GM18511 (cell line): ENCODE results near the gene TSHZ2.
"Not testable (repeated sequence)": the region's sequence is repeated elsewhere in the genome, so short reads cannot be mapped to it uniquely, and the experiment has no call there.

Experiments
- ATAC-seq: cut with Tn5 transposase; IDR thresholded peaks from one replicate; pipeline ENCODE4 v1.9.1; 2021; ENCODE audit warnings: mild to moderate bottlenecking, moderate library complexity; ENCODE audit not compliant: unreplicated experiment

Gene TSHZ2

DNA sequence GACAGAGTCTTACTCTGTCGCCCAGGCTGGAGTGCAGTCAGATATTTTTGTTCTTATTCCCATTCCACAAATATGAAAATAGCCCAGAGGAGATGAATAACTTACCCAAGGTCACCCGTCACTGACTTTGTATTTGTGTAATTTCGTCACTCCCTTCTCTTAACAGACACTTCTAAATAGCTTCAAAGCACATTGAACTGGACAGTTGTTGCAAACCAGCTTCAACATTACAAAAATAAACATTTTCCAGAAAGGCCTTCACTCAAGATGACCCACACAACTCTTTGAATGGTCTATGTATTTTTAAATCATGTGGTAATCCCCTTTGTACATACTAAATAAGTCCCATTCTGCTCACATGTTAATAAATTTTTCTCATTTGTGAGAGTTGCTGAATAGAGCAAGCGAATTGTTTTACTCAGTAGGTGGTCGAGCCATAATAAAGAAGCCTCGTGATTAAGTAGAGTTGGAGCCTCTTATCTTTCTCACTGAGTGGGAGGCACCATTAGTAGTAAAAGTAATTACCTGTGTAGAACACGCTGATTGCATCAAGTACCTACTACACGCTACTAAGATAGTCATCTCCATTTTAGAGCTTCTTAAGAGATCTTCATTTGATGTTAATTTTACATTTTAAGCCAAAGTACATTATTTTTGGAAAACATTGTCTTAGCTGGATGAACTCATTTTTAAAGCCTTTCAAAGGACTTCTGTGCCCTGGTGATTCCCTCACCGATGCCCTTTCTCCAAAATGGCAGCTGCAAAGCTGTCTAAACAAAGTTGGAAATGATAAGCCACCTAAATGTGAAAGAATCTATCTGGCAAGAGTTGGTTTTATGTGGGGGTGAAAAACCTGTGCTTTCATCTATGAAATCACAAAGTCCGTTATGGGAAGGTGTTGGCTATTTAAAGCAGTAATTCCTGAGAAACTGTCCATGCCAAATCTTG lies 110.0 kb downstream of the TSHZ2 start:
- ATAC-seq, result no peak

DNA sequence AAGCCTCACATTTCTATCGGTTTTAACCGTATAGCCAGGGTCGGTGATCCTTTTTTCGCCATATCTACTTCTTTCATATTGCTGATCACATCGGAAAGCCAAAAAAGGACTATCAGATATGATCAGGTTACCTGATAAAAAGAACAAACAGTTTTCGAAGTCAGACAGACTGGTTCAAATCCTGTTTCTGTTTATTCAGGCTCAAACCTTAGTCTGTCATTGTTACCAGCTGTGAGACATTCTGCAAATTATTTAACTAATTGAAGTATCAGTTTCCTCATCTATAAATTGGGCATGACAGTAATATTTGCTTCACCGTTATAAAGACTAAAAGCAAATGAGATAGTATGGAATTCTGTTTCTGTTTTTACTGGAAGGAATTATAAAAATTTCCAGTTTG lies 111.3 kb downstream of the TSHZ2 start:
- no peak for ATAC-seq

DNA sequence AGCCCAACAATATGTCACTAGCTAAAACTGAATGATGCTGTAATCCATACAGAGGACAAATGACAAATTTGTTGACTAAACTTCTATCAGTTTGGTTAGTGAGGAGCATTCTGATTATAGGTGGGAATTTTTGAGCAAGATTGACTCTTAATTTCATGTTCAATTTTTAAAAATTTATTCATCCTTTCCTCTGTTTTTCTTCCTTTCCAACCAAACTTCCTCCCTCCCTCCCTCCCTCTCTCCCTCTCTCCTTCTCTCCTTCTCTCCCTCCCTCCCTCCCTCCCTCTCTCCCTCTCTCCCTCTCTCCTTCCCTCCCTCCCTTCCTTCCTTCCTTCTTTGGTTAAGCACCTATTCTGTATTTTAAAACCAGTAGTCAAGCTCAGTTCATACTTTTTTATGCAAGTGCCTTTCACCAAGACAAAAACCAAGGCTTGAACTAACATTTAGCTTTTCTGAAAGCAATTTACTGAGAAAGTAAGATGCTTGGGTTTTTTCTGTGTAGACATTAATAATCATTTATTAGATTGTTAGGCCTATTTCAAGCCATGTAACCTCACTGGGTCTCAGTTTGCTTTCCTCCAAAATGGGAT lies 112.3 kb downstream of the TSHZ2 start:
- ATAC-seq, result no peak

DNA sequence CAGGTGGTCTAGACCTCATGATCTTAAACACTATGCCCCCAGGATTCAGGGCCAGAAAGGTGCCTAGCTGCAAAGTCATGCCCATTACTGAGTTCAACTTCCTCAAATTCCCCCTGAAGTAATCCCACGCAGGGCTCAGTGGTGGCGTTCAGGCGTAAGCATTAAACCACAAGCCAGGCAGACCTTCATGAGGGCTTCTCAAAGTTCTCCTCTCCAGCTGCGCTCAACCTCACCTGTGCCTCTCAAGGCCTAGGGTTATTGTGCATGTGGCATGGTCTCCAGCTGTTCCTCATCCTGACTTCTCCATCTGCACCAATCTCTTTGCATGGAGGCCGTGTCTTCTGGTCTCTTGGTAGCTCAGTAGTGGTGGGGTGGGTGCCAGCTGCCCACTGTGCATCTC lies 113.6 kb downstream of the TSHZ2 start:
- ATAC-seq, result no peak

DNA sequence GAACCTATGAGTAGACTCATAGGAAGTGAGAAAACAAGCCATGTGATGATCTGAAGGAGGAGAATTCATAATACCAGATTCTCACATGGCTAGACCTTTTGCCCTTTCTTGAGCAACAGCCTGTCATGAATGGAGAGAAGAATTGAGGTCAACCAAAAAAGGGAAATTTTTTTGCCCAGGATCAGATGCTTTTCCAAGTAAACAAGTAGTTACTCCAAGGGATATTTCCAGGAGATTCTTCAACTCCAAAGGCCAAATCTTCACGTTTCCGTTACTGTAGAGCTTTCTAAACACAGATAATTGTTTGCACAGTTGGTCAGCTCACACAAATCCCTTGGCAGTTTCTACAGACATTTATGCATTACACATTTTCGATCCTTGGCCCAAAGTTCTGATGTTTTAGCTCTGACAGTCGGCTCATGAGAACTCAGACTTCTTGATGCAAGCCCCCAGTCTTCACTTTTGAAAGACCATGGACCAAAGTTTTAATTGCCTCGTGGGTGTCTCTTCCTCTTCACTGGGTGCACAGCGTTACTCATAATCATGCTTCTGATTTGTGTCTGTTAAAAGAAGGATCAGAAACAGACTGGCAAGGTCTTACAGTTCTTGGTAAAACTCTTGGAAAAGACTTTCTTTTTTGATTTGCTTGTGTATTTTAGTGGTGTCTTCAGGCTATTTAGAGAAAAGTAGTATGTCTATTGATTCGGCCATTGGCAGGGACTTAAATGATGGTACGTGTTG lies 115.0 kb downstream of the TSHZ2 start:
- no peak for ATAC-seq

DNA sequence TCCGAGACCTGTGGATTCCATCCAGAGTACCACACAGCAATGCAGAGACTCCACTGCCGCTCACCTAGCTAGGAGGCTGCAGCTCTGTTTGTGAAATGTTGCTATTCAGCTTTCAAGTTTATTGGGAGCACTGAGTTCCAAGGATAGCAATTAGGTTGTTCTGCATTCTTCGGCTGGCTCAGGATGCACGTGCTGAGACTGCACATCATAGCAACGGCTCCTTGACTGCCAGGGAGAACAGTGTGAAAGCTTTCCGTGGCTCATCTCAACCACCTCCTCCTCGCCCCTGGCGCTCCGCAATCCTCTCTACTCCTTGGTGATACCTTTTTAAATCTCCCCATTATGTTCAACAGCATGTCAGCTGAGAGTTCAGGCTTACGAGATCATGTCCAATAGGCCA lies 116.6 kb downstream of the TSHZ2 start:
- no peak for ATAC-seq

DNA sequence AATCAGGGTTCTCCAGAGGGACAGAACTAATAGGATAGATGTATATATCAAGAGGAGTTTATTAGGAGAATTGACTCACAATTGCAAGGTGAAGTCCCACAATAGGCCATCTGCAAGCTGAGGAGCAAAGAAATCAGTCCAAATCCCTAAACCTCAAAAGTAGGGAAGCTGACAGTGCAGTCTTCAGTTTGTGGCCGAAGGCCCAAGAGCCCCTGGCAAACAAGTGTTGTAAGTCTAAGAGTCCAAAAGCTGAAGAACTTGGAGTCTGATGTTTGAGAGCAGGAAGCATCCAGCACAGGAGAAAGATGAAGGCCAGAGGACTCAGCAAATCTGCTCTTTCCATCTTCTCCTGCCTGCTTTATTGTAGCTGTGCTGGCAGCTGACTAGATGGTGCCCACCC lies 117.7 kb downstream of the TSHZ2 start:
- not testable (repeated sequence) for ATAC-seq

DNA sequence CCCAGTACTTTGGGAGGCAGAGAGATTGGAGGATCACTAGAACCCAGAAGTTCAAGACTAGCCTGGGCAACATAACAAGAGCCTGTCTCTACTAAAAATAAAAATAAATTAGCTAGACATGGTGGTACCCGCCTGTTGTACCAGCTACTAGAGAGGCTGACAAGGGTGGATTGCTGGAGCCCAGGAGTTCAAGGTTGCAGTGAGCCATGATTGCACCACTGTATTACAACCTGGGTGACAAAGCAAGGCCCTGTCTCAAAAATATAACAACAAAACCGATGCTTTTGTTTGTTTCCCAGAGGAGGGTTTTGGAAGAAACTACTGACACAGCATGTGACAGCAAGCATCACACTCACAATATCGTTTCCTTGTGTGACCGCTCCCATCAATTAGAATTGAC lies 119.6 kb downstream of the TSHZ2 start:
- ATAC-seq, result no peak

DNA sequence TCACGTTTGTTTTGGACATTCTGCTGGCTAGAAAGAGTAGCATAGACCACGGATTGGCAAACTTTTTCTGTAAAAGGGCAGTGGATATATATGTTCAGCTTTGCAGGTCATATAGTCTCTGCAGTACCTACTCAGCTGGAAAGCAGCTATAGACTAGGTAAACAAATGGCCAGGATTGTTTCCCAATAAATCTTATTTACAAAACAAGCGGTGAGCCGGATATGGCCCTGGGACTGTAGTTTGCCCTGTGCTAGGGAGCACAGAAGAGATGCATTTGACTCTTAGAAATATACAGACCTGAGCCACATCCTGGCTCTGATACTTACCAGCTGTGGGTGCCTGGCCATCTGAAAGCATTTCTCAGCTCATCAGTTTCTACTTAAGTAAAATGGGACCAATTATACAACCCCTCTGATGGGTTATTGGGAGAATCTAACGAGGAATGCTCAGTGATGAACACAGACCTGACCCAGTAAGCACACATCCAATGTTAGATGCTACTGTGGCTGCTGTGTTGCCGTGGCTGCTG lies 120.7 kb downstream of the TSHZ2 start:
- no peak for ATAC-seq

DNA sequence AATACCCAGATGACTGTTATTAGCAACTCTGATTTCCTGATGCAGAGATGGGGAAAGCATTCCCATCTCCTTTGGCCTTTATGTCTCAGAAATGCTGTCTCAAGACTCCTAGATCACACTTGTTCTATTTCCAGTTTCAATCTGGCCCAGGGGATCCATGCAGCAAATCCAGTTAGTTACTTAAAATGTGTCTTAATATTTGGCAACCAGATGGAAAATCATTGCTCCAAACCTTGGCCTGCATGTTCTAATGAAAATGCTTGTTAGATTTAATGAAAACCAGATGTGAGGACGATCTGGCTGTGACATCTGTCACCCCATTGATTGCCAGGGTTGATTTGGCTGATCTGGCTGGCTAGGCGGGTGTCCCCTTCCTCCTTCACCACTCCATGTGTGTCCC lies 125.2 kb downstream of the TSHZ2 start:
- ATAC-seq, result no peak

DNA sequence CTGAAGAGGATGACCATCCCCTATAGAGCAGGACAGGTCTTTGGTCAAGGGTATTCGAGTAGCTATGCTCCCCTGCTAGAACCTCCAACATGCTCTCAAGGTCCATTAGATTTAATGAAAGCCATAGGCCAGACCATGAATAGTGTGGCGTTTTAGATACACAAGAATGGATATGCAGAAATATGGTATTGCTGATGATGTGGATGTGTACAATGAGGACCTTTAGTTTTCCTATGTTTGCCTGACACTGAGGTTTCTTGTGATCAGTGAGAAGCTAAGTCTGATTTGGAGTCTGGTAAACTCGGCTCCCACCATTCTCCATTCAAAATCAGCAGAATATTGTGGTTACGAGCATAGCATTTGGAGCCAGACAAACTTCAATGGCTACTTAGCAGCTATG lies 125.6 kb downstream of the TSHZ2 start:
- ATAC-seq, result no peak

DNA sequence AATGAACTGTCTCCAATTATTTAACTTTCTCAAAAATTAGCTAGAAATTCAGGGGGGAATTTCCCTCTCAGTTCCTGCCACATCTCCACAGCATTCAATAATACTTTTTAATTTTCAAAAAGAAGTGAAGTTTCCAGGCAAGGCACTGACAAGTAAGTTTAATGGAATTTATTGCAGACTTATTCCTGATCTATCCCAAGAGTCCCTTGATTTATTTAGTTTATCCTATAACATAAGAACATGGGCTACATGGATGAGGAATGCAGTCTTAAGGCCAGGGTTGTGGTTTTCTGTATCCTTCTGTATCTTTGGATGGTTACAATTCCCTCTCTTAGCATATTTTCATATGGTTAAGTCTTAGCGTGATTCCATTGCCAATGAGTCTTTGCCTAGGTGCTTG lies 126.5 kb downstream of the TSHZ2 start:
- ATAC-seq, result no peak

DNA sequence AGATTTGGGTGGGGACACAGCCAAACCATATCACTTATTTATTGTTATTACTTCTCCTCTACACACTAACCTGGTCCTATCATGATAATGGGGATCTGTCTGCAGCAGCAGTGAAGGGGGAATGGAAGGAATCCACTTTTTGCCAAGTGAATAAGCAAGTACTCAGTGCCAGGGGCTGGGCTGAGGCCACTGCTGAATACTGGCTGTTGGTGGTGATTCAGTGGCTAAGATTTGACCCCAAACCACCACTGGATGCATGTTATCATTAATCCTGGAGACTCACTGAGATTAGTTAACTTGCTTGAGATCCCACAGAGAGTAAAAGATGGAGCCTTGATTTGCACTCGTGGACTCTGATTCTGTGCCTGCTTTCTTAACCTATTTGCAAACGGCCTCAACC lies 127.7 kb downstream of the TSHZ2 start:
- no peak for ATAC-seq

DNA sequence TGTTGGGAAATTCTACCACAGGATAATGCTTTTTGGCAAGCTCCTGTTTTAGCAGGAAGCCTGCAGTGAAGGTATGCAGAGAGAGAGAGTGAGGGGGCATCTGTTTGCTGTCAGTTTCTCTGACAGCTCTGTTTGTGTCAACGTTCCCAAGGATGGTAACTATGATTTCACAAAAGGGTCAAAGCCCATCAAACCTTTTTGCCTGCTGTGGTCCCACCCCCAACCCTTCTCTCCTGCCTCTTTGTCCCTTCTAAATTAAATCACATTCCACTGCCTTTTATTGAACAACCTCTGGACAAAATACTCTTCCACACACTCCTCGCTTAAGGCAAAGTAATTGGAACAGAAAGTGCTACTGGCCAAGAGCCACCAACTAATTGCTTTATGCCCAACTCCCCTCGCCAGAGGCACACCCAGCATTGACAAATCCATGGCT lies 128.3 kb downstream of the TSHZ2 start:
- no peak for ATAC-seq

DNA sequence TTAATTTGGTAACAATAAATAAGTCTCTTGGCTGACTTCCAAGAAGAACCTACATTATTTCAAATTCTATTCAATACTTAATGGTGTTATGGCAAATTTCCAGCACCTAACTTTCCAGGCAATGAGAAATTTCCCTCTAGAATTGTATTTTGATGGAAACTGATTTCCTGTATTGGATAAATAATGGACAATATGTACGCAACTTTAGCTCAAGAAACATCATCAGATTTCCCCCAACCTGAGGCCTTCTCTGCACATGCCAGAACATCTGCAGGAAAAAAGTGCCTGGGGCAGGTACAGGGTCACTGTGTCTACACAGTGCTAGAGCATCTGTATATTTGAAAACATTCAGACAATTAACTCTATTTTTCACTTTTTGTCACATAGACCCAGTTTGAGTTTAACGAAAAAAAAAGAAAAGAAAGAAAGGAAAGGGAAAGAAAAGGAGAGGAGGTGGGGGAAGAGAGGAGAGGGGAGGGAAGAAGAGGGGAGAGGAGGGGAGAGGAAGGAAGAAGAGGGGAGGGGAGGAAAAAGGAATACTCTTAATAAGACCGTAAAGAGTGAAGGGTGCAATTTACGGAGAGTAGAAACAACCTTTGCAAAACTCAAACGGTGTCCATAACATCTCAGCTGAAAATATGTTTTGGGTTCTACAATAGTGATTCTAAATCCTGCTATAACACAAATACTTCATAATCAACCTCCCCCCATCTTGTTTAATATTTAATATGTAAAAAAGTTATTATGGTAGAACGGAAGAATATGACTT lies 130.0 kb downstream of the TSHZ2 start:
- ATAC-seq, result no peak

DNA sequence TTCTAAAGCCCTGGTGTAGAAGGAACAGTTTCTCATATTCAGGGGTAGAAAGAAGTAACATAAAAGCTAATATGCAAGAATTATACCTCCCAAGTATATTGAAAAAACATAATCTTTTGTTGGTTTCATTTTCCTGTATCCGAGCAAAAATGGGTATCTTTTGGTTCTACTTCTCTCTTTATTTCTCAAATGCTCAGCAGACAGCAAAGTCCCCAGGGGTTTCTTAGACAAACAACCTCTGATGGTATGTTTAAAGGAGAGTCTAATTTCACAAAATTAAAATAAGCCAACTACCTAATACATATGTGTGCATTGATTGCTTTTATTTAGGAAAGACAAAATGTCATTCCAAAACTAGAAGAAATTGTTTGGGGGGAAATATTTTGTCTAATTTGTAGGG lies 131.0 kb downstream of the TSHZ2 start:
- ATAC-seq, result no peak

DNA sequence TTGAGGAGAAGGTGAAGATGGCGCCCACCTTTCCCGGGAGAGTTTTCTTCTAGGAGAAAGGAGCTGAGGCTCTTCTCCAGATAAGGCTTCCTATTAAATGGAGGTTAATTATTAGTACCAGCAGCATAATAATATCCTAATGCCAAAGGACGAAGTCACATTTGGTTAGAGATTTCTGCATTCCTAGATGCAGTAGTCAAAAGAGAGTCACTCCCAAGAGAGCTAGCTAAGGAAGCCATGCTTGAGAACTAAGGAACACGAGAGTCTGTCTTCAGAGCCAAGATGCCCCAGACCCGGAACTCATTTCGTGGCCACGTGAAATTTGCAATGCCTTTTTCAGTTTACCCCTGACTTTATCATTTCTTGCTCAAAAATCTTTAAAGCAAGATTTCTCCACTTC lies 132.7 kb downstream of the TSHZ2 start:
- ATAC-seq, result no peak

DNA sequence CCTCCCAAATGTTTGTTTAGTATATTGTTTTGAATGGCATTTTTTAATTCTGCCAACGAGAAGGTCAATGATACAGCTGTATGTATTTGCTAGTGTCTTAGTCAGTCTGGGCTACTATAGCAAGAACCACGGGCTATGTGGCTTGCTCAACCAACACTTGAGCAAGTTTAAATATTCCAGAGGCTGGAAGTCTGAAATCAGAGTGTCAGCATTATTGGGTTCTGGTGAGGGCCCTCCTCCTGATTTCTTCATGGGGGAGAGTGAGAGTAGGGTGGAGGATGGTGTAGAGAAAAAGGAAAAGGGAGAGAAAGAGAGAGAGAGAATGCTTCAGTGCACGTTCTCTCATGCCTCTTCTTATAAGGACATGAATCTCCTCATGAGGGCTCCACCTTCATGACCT lies 144.6 kb downstream of the TSHZ2 start:
- ATAC-seq, result no peak

DNA sequence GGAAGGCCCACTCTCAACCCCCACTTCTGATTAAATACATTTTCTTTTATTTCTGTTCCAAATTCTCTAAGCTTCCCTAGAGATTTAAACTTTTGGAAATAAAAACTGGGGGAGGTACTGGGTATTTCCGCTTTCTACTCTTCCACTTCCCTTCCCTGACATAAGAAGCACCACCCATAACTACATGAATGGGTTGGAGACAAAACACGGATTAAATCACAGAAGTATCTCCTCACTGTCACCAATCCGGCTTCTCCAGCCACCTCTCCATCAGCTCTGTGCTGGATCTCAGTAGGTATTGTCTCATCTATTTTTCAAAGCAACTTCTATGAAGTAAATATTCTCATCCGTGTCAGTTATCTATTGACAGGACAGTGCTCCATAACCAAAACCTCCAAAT lies 150.7 kb downstream of the TSHZ2 start:
- no peak for ATAC-seq

DNA sequence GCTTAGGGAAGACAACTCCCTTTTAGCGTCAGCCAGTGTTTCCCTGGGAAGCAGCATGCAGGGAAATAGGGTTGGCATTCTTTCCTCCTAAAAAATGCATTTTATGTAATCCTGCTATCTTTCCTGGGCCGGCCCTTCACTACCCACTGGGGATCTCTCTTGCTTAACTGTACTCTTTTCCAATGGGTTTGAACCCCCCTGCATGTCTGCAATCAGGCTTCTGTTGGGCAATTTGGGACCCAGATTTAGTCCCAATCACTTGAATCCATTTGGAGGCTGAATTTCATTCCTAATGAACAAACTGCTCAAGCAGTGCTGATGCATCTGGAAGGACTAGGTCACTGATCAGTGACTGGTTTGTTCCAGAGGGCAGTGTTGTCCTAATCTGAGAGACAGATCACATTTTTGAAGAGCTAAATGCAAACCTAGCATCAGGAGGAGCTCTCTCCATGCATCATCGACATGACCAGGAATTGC lies 152.0 kb downstream of the TSHZ2 start:
- no peak for ATAC-seq

DNA sequence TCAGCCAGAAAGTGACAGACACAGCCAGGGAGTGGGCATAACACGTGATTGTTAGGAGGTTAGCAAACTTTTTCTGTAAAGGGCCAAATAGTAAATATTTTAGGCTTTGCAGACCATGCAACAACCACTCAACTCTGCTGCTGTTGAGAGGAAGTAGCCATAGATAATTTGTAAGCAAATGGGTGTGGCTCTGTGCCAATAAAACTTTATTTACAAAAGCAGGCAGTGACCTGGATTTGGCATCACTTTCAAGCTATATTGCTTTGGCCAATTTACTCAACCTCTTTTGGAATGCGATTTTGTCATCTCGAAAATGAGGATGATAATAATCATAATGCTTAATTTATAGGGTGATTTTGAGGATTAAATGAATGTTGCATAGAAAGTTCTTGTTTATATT lies 152.6 kb downstream of the TSHZ2 start:
- no peak for ATAC-seq
